ENCODE data around the gene CDX1.

CDX1 gene

GRCh38 chr5:150161242-150162141 is 5.1 kb upstream of the CDX1 start:
- in situ Hi-C loops (cut with HindIII; ENCODE audit: low sequenced_read_pairs), result no loop called here

- in situ Hi-C loops (cut with HindIII; ENCODE audit: low sequenced_read_pairs), result no loop called here
Measured at GRCh38 chr5:150162142-150162513, 4.5 kb upstream of the CDX1 start.

DNA sequence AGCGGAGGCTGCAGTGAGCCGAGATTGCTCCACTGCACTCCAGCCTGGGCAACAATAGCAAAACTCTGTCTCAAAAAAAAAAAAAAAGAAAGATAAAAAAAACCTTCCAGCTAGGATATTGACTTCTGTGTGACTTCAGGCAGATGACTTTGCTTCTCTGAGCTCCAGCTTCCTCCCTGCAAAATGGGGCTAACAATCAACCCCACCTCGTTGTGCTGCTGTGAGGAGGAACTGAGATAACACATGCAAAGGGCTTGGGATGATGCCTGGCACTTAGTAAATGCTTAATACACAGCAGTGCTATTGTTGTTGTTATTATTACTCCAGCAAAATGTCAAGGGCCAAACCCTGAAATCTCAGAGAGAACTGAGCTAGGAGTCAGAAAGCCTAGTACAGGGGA is 3.5 kb upstream of the CDX1 start:
- in situ Hi-C loops (cut with HindIII; ENCODE audit: low sequenced_read_pairs), result no loop called here

GRCh38 chr5:150163547-150164059 is 3.0 kb upstream of the CDX1 start:
- in situ Hi-C loops (cut with HindIII; ENCODE audit: low sequenced_read_pairs), result no loop called here

GRCh38 chr5:150164211-150164980 is 2.2 kb upstream of the CDX1 start:
- in situ Hi-C loops (cut with HindIII; ENCODE audit: low sequenced_read_pairs), result no loop called here

- in situ Hi-C loops (cut with HindIII; ENCODE audit: low sequenced_read_pairs), result loop anchor here (5.0 kb wide), 1 partner anchor 66 kb away; no protein-coding TSS in a partner anchor
Measured at GRCh38 chr5:150166037-150166649, 435 bp upstream of the CDX1 start.

GRCh38 chr5:150167512-150167850 is 903 bp downstream of the CDX1 start:
- in situ Hi-C loops (cut with HindIII; ENCODE audit: low sequenced_read_pairs), result loop anchor here (5.0 kb wide), 1 partner anchor 65 kb away; no protein-coding TSS in a partner anchor

DNA sequence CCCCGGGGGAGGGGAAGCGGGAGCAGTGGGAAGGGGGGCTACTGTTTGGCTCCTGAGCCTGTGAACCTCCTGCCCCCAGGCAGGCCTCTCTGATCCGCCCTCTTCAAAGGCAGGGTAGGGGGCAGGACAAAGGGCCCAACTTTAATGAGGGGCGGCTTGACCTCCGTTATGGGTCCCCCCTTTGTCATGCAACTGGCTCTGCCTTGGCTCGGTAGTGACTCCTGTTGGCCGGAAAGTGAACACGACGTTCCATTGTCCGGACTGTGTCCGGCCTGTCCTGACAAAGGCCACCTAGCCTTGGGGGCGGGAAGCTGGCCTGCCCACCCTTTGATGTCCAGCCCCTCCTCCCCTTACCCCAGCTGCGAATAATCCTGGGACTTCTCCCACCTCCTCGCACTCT is 1.3 kb downstream of the CDX1 start:
- in situ Hi-C loops (cut with HindIII; ENCODE audit: low sequenced_read_pairs), result loop anchor here (5.0 kb wide), 1 partner anchor 64 kb away; no protein-coding TSS in a partner anchor

- in situ Hi-C loops (cut with HindIII; ENCODE audit: low sequenced_read_pairs), result loop anchor here (5.0 kb wide), 1 partner anchor 63 kb away; no protein-coding TSS in a partner anchor
Measured at GRCh38 chr5:150168864-150169263, 2.3 kb downstream of the CDX1 start.

DNA sequence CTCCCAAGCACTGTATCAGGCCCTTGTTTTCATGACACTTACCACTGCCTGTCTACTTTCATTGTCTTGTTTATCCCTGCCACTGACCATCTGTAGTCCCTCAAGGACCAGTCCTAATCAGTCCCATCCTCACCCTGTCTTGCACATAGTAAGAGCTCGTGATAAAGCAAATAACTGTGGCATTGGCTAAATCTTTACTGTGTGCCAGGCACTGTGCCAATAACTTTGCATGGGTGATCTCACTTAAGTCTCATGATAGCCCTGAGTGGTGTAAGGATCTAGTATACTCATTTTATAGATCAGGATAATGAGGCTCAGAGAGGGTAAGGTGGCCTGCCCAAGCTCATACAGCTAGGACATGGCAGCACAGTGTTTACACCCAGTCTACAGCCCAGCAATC is 5.6 kb downstream of the CDX1 start:
- in situ Hi-C loops (cut with HindIII; ENCODE audit: low sequenced_read_pairs), result no loop called here

GRCh38 chr5:150172556-150172955 is 6.0 kb downstream of the CDX1 start:
- in situ Hi-C loops (cut with HindIII; ENCODE audit: low sequenced_read_pairs), result no loop called here

GRCh38 chr5:150173161-150173560 is 6.6 kb downstream of the CDX1 start:
- in situ Hi-C loops (cut with HindIII; ENCODE audit: low sequenced_read_pairs), result no loop called here

DNA sequence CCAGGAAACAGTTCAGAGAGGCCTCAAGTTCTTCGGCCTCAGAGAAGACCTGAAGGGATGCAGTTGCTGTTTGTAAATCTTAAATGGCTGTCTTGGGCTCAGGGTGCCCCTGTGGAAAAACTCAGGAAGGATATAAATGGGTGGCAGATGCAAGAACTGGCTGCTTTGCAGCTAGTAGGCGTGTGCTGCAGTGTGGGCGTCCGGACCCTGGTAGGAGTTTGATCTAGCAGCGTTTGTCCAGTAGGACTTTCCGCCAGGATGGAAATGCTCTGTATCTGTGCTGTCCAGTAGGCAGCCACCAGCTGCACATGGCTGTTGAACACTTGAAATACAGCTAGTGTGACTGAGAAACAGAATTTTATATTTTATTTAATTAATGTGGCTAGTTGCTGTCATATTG is 7.7 kb downstream of the CDX1 start:
- in situ Hi-C loops (cut with HindIII; ENCODE audit: low sequenced_read_pairs), result no loop called here

- in situ Hi-C loops (cut with HindIII; ENCODE audit: low sequenced_read_pairs), result loop anchor here (5.0 kb wide), 1 partner anchor 68 kb away; no protein-coding TSS in a partner anchor
Measured at GRCh38 chr5:150175076-150175475, 8.5 kb downstream of the CDX1 start.

DNA sequence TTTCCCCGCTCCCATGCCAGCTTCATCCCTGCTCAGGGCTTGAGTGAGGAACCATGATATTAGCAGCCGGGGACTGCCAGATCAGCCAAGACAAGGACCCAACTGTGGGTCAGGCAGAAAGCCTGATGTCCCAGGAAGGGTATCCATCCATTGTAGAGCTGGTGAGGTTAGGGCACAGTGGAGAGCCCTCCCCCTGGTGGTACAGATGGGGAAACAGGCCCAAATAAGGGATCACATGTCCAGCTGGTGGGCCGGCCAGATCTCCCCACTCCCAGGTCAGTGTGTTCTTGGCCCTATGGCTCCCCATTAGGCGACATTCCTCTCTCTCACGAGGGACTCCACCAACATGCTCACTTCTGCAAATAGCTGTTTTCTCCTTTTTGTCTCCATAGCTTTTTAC is 9.0 kb downstream of the CDX1 start:
- in situ Hi-C loops (cut with HindIII; ENCODE audit: low sequenced_read_pairs), result loop anchor here (5.0 kb wide), 1 partner anchor 68 kb away; no protein-coding TSS in a partner anchor

DNA sequence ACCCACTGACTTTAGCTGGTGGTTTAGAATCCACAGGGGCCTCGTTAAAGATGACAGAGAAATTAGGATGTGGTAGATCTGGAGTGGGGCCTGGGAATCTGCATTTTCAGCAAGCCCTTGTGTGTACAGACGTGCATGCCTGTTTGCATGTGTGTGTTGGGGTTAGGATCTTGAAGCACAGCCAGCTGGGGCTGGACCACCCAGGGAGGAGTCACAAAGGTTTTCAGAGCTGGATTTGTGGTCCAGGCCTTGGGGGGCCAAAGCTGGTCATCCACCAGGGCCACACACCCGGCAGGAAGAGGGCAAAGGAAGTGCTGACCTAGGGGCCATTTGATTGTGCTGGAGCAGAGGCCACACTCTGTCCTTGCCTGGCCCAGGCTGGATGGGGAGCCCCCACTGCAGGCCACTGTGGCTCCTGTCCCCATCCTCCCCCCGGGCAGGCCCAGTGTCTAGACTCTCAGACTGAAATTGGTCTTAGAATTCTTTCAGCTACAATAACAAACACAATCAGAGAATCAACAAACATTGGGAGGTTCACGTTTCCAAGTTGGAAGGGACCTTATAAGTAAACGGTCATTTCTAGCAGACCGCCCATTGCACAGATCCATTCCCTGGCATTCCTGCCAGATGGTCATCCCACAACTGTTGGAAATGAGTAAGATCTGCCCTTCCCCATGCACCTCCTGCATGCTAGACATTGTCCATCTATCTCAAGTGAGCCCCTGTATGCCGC is 10.3 kb downstream of the CDX1 start:
- in situ Hi-C loops (cut with HindIII; ENCODE audit: low sequenced_read_pairs), result loop anchor here (5.0 kb wide), 1 partner anchor 70 kb away; no protein-coding TSS in a partner anchor

GRCh38 chr5:150177721-150178120 is 11.1 kb downstream of the CDX1 start:
- in situ Hi-C loops (cut with HindIII; ENCODE audit: low sequenced_read_pairs), result loop anchor here (5.0 kb wide), 1 partner anchor 70 kb away; no protein-coding TSS in a partner anchor

DNA sequence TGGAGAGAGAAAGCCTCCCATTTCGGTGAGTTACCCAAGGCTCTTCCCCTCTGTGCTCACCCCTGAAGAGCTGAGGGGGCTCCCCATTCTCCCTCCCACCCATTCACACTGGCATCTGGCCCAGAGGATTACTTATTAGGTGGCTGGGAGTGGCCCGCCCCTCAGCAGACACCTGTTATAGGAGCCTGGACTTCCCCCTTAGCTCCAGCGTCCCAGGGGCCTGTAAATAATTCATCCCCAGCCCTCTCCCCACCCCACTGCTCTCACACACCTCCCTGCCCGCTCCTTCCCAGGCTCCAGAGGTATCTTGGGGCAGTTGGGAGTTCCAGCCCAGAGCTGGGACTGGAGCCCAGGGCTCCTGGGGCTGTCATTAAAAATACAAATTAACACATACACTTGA is 11.7 kb downstream of the CDX1 start:
- in situ Hi-C loops (cut with HindIII; ENCODE audit: low sequenced_read_pairs), result loop anchor here (5.0 kb wide), 1 partner anchor 71 kb away; no protein-coding TSS in a partner anchor

DNA sequence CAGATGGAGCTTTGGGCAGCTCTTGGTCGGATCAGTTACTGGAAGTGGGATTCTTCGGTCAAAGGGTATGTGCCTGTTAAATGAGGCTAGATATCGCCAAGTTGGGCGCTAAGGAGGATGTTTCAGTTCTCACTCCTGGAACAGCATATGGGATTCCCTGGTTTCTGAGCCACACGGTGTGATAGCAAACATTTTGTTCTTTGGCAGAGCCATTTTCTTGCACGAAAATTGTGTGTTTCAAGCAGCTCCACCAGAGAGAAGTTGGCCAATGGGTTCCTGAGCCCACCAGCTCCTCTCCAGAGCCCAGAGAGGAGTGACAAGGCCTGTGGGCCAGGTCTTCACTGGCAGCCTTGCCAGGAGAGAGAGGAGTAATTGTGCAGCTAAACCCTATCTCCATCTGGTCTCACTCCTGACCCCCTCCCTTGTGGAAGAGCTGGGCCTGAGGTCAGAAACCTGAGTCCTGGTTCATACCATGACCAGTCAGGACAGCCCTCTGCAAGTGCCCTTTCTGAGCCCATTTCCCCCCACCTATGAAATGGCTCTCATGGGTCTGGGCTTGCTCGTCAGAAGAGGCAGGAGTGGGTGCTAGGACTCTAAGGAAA is 12.5 kb downstream of the CDX1 start:
- in situ Hi-C loops (cut with HindIII; ENCODE audit: low sequenced_read_pairs), result loop anchor here (5.0 kb wide), 1 partner anchor 72 kb away; no protein-coding TSS in a partner anchor

Measured in endothelial cell of hepatic sinusoid (primary cell).